GM19455 (cell line): Measurements from ENCODE around the gene EIF4EBP2.

ENCODE experiments used
- ATAC-seq: cut with Tn5 transposase; IDR thresholded peaks from one replicate; pipeline ENCODE4 v1.9.1; 2021; ENCODE audit not compliant: unreplicated experiment

Gene EIF4EBP2

DNA sequence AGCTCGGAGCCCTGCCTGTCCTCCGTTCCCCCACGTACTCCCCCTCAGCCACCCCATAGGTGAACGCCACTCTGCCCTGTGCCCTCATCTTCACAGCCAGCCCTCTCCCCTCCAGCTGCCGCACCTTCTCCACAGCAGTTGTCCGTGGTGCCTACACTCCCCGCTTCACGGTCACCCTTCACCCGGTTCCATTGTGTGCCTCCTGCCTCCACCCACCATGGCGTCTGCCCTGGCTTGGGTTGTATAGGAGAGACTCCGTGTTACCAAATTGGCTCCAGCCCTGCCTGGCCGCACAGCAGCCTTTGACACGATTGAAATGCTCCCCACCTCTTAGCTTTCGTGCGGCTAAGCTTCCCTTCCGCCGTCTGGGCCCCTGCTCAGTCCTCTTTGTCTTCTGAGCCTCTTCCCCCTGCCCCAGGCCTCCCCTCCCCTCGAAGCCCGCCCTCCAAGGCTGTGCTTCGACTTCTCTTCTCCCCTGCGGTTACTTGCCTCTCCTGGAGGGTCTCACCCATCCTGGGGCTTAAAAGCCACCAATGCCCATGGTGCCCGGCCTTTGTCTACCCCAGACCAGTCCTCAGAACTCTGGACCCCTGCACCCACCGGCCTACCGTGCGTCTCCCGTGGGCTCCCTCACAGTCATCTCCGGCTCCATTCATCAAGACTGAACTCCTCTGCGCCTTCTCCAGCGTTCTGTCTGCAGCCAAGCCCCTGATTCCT lies 56.0 kb downstream of the EIF4EBP2 start:
- no peak for ATAC-seq

DNA sequence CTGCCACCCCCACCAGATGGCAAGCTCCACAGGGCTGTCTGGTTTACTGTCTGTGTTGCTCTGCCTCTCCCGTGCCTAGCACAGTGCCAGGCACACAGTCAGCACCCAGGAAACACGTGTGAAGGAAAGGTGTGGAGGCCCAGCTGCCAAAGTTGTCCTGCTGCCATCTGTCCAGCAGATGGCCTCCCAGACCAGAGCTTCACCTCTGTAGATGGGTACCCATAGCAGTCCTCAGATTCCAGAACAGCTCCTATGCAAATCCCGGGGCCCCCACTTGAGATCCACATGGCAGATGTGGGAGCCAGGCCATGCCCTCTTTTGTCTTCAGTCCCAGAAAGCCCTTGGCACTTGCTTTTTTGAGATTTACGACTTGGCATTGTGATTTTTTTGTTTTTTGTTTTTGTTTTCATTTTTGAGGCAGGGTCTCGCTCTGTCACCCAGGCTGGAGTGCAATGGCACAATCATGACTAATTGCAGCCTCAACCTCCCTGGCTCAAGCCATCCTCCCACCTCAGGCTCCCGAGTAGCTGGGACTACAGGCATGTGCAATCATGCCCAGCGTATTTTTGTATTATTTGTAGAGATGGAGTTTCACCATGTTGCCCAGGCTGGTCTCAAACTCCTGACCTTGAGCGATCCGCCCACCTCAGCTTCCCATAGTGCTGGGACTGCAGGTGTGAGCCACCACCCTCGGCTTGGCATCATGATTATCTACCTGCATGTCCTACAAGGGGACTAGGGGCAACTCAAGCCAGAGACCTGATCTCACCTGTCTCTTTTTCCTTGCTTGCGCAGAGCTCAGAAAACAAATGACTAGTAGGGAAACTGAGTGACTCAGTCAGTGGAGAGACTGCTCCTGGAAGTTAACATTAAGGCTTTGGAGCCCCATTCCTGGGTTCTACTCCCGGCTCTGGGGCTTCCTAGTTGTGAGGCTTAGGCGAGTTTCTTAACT lies 57.7 kb downstream of the EIF4EBP2 start:
- no peak for ATAC-seq

DNA sequence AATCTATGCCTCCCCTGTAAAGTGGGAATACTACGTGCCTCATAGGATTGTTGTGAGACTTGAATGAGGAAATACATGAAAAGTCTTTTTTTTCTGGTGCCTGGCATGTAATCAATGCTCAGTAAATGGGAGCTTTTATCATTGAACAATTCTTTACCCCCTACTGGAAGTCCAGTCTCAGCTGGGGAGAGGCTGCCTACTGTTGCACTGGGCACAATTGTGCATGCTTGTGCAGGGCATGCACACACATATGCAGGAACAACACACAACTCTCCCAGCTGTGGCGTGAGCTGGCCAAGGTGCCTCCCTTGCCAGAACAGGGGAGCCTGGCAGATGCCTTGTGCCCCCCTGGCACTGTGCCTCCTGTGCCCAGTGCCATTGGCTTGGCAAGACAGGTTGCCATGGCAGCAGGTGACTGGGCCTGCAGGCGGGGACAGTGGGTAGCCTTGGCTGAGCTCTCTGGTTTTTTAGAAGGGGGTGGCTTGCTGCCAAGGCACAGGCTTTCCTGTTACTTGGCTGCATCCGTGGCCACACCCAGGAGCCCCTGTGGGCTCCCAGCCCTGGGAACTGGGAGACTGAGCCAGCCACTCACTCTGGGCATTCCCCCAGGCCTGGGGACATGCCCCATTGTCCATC lies 58.5 kb downstream of the EIF4EBP2 start:
- no peak for ATAC-seq

DNA sequence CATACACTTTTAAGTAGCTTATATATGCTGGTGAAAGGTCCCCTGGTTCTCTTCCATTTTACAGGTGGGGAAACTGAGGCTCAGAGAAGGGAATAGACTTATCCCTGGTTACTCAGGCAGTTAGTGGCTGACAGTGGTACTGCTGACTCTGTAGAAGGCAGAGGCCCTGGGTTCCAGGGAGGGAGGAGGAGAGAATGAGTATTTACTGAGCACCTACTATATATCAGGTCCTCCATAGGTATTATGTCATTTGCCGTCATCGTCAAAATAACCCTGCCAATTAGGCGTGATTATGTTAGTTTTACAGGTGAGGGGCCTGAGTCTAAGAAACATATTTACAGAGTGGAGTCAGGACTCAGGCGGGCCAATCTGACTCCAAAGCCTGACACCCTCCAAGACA lies 61.3 kb downstream of the EIF4EBP2 start:
- ATAC-seq: no peak

DNA sequence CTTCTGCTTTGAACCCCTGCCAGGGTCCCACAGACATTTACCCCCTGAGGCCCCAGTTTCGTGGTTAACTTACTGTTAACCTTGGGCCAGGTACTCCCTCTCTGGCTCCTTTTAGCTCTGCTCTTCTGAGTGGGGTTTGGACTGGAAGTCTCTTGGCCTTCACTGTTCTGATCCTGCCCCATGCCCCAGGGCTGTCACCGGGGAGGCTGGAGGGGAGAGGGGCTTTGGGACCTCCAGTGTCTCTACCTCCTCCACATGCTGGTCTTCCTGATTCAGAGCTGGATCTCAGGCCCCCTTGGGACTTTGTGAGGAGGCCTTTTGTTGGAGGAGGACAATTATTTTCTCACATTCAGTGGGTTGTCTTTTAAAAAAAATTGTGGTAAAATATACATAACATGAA lies 61.9 kb downstream of the EIF4EBP2 start:
- no peak for ATAC-seq

GRCh38 chr10:70466951-70467350 lies 63.0 kb downstream of the EIF4EBP2 start:
- ATAC-seq: no peak

- ATAC-seq: no peak
Observed at GRCh38 chr10:70472799-70473454, 69.0 kb downstream of the EIF4EBP2 start.

DNA sequence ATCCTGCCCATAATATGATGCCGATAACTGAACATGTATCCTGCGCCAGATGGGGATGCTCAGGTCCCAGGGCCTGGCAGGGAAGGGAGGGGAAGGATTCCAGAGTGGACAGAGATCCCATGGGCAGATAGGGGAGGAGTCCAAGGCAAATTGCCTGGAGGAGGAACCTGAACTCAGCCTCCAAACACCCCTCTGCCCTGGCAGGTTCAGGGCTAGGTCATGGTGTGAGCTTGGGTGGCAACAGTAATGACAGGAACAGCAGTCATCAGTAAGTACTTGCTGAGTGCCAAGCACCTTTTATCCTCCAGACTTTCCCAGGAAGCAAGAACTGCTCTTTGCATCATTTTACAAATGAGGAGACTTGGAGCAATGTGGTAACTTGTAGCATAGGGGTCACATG lies 70.8 kb downstream of the EIF4EBP2 start:
- no peak for ATAC-seq

DNA sequence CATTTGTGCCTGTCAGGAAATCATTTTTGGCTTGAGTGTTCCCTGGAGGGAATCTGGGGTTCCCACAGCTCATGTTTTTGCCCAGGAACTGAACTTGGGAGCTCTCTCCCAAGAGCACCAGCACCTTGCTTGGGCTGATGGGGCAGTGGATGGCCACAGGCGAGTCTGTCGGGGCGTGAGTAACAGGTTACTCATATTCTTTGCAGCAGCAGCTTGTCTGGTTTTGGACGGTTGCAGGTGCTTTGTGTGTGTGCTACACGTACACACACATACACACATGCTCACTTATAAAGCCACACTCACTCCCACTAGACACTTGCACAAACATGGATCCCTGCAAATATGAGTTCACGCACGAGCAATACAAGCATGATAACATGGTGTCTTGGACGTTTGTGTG lies 71.7 kb downstream of the EIF4EBP2 start:
- ATAC-seq: no peak

GRCh38 chr10:70476249-70477035 lies 72.5 kb downstream of the EIF4EBP2 start:
- no peak for ATAC-seq

- no peak for ATAC-seq
Observed at GRCh38 chr10:70477661-70478162, 73.8 kb downstream of the EIF4EBP2 start.
